Measurements from ENCODE around the gene USP12. TPM values are rescaled to one million over a fixed set of nuclear protein-coding genes. Genes with fewer than 3 reads are reported as not detected.

The USP12 gene
- total RNA-seq, 1 donor from 2014 or later, result 20.1 TPM

DNA sequence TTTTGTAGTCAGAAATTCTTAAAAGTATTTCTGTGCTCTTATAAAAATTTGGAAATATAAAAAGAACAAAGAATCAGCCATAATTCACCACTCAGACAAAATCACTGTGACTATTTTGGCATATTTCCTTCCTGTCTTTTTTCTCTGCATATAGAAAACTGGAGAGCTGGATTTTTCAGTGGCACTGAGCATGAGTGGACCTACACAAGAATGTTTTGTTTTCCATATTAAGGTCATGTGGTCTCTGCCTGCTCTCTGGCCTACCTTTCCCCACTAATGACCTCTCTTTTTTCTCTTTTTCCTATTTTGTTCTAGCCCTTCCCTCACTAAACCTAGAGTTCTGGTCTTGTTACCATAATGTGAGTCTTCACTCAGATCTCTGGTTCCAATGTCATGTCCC is 17.6 kb upstream of the USP12 start:
- ATAC-seq (no peak), DNase-seq (ENCODE audit: missing footprints) (no peak)
- intact Hi-C loops (cut with DNase I), result no loop called here

DNA sequence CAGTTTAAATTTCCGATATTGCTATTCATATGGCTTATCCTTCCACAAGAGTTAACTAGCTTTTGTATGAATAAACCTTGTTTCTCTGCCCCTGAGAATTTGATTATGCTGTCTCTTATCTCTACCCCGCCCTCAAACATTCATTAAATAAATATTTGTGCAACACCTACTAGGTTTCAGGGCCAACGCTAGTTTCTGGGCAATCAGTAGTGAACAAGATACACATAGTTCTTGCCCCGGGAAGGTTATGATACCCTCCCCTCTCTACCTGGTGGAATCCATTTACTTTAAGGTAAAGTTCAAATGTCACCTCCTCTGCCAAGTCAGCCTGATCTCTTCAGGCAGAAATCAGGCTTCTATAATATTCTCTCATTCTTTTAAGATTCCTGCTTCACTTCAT is 16.6 kb upstream of the USP12 start:
- intact Hi-C loops (cut with DNase I), result no loop called here
- DNase-seq (ENCODE audit: missing footprints) (no peak), ATAC-seq (no peak)

DNA sequence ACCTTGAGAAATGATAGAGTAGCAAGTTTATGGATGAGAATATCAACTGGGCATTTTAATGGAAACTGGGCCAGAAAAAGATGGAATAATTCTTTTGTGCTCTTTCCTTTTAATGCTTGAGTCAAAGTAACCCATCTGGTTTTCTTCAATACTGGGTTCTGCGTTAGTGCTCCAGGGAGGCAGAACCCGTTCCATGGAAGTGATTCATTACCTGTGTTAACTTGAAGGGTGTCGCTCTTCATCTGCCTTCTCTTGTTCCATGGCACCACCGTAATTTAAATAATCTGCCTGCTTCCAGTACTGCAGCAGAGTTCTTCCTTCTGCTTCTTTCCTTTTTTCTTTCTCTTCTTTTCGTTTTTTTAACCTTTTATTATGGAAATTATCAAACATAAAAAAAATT is 14.7 kb upstream of the USP12 start:
- intact Hi-C loops (cut with DNase I), result no loop called here
- no peak for DNase-seq (ENCODE audit: missing footprints)
- ATAC-seq, result no peak

DNA sequence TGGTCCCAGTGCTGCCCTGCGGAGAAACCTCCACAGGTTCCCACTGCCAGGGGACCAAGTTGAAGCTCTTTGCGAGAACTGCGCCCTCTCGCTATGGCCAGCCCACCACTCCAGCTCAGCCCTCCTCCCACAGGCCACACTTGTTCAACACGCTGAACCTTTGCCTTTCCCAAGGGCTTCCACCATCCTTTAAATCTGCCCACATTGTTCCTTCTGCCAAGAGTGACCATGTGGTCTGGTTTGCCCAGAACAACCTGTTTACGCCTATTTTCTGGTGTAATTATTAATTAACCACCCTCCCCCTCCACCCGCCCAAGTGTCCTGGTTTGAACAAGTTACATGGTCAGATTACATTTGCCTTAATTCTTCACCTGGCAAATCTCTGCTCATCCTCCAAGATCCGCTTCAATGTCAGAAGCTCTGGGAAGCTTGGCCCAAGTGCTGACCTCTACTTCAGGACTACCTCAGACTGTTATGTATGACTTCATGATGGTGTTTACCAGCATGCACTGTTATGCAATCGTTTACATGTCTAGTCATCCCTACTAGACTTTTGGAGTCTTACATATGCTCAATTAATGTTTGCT is 12.0 kb upstream of the USP12 start:
- no peak for ATAC-seq
- intact Hi-C loops (cut with DNase I), result no loop called here
- no peak for DNase-seq (ENCODE audit: missing footprints)

DNA sequence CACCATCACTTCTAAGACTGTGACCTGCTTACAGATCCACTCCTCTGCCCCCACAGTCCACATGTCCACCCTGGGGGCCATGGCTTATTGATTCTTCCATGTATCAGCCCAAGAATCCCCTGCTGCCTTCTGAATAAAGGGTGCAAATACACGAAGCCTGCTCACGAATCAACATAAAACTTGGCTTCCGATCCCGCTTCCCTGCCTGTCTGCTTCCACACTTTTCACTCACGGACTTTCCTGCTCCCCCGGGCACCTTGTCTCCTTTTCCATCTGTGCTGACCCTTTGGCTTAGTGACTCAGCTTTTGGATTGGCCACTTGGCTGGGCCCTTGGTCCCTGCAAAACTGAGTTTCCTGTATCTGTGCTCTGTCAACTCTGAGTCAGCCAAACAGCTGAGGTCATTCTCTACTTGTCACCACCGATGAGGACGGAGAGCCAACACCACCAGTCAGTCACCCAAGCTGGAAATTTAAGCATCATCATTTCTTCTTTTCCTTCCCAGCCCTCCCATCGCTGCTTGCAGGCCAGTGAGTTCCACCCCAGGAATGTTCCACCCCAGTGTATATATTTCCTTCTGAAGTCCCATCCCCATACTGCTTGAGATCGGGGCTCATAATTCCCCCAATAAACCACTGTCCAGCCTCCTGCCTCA is 11.4 kb upstream of the USP12 start:
- intact Hi-C loops (cut with DNase I), result no loop called here
- ATAC-seq (peak; percentile 97), DNase-seq (ENCODE audit: missing footprints) (peak; percentile 69)

DNA sequence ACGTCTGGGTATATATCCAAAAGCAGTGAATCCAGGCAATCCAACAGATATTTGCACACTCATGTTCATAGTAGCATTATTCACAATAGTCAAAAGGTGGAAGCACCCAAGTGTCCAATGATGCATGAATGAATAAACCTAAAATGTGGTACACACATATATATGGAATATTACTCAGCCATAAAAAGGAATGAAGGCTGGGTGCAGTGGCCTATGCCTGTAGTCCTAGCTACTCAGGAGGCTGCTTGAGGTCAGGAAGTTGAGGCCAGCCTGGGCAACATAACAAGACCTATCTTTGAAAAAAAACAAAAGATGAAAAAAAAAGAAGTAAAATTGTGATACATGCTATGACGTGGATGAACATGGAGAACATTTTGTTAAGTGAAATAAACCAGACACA is 10.4 kb upstream of the USP12 start:
- ATAC-seq (no peak), DNase-seq (ENCODE audit: missing footprints) (no peak)
- intact Hi-C loops (cut with DNase I), result no loop called here

DNA sequence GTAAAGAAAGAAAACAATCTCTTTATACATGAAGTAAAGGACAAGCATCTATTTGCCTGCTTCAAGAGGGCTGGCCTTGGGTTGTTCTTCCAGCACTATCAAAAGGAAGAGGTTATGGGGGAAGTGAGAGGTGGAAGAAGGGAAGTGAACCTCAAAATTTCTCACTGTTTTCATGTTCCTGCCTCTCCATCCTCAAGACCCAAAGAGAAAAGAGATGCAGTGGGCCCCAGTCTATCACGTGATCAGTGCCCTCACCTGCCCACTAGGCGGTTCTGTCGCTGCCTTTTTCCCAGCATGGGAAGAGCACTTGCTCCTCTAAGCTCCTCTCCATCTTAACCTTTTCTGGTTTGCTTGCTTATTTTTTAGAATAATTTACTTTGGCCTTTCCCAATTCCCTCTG is 6.2 kb upstream of the USP12 start:
- intact Hi-C loops (cut with DNase I), result loop anchor here (10.0 kb wide), 1 partner anchor 267 kb away; no protein-coding TSS in a partner anchor
- DNase-seq (ENCODE audit: missing footprints) (no peak), ATAC-seq (no peak)

DNA sequence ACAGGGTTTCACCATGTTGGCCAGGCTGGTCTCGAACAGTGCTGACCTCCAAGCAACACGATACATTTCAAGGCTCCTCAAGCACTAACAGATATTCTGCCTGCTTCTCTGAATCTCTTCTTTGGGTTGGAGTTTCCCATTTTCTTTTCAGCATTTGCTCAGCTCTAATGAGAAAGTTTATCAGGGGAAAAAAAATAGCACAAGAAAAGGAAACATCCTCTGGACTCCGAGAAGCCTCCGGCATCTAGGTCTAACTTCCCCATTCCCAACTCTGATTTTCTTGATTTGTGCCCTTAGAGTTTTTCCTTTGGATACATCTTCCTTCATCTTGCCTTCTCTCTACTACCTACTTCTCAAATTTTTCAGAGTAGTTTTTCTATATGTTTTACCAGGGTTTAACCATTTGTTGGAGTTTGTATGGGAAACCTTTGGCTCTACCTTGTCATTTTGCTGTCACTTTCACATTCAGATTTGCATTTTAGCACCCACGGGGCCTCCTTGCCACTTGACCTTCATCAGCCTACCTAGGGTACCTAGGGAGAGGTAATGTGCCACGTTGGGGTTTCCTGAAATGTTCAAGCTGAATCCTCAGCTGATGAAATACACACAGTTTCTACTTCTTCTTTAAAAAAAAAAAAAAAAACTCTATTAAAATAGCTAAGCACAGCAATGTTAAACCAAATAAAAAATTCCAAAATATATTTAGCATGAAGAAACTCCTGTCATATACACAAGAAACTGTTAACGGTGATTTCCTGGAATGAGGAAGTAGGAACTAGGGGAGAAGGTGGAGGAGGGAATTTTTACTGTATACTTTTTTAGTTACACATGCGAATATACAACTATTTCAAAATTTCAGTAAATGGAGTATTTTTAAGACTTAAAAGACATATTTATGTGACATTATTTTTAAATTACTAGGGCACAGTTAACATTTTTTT is 5.1 kb upstream of the USP12 start:
- DNase-seq (ENCODE audit: missing footprints) (no peak), ATAC-seq (no peak)
- intact Hi-C loops (cut with DNase I), result loop anchor here (10.0 kb wide), 1 partner anchor 268 kb away; no protein-coding TSS in a partner anchor

DNA sequence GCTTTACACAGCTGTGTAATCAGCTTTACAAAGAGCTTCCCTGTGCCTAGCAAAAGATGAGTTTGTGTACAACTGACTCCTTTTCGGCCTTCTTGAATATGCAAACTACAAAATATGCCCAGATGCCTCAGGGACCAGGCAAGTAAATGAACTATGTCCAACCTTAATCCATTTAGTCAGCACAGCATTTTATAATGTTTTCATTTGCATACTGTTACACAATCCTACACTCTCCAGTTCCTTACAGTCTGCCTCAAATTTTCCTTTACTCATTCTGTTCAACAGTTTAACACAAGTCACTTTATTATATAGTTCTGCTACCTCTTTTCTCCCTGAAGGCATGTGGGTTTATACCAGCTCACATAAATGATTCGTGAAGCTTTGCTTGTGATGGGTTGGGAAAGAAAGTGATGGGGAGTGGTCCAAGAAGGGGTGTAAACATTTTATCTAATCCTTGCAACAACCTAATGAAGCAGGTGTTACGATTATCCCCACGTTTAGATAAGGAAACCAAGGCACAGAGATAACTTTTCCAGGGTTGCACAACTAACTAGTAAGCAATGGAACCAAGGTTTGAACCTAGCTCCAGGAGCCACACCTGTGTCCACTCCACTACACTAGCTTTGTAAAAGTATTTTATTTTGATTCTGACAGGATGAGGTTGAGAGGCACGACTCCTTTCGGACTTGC is 3.3 kb upstream of the USP12 start:
- intact Hi-C loops (cut with DNase I), result loop anchor here (10.0 kb wide), 1 partner anchor 270 kb away; no protein-coding TSS in a partner anchor
- ATAC-seq (no peak), DNase-seq (ENCODE audit: missing footprints) (no peak)

DNA sequence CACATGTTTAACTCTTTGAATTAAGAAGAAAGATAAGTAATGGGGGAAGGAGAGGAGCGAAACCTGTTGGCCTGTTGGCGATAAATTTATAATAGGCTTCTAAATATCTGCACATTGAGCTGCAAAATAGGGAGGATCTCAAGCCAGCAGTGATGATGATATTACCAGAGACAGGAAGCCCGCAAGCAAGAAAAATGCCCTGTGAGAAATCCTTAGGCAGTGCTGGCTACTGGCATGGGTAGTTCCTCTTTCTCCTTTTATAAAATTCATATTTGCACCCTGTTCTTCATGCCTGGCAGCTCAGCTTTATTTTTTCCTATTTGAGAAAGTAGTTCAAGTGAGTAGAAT is 858 bp upstream of the USP12 start:
- intact Hi-C loops (cut with DNase I), result loop anchor here (1.0 to 10.0 kb wide), 2 partner anchors 78 to 272 kb away; no protein-coding TSS in a partner anchor
- ATAC-seq (no peak), DNase-seq (ENCODE audit: missing footprints) (no peak)

DNA sequence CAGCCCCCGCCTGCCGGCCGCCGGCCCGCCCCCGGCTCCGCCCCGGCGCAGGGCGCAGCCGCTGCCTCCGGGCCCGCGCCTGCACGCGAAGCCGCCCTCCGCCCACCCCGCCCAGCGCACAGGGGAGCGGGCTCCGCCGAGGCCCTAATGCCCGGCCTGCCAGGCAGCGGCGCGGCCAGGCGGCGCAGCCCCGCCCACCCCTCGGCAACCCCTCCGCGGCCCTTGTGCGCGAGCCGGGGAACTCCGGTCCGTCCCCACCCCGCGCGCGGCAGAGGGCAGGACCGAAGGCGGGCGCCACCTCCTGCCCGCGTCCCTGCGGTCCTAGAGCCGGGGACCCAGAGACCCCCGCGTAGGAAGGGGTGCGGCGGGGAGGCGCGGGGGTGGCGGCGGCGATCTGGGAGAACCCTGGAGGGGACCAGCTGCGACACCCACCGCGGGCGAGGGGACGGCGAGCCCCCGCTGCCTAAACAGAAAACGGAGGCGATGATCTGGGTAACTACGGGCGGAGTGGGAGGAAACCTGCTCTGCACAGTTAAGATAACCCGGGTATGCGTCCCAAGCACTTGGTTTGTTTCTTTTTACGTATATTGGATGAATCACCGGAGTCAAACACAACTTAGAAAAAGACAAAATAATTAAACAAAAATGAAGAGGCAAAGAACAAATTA is 350 bp upstream of the USP12 start:
- peak; percentile 96 for DNase-seq (ENCODE audit: missing footprints)
- ATAC-seq, result peak; percentile 99
- intact Hi-C loops (cut with DNase I), result loop anchor here (1.0 to 10.0 kb wide), 3 partner anchors 78 to 273 kb away; no protein-coding TSS in a partner anchor

DNA sequence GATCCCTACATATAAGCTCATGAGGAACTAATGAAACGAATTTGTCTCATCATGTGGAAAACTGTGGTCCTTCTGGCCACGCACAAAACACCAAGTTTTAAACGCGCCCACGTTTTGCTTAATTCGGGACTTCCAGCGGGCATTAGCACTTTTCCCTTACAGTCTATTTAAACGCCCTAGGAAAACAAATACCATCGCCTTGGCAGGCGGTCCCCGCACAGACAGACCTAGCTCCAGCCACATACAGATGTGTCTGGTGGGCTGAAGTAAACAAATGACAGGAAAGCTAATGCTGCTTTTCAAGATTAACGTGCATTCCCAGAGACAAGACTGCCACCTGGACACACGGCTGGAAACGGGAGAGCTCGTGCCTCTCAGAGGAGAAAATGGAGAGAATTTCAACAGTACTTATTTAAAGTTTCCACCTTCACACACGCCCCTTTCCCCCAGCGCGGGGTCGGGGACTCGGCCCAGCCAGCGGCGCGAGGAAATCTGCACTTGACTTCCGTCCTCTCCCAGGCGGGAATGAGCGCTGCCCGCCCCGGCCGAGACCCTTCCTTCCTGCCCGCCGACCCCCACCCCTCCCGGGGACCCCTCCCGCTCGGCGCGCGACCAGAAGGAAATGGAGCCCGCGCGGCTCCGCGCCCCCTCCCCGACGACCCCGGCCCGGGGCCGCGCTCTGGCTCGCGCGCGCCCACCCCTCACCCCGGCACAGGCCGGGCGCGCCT is 931 bp downstream of the USP12 start:
- DNase-seq (ENCODE audit: missing footprints), result peak; percentile 69
- ATAC-seq, result no peak
- intact Hi-C loops (cut with DNase I), result loop anchor here (2.0 to 10.0 kb wide), 2 partner anchors 186 to 274 kb away; no protein-coding TSS in a partner anchor

DNA sequence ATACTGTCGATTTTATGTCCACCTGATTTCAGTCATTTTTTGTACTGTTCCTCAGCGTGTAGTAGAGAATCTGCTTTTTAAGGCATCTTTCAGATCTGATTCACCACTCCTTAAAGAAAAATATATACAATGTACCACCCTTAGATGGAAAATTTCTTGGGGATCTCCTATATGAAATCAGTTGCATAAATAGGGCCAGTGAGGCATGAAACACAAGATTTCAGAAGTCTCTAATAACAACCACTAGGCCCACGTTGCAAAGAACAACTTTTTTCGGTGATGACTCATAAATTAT is 1.4 kb downstream of the USP12 start:
- intact Hi-C loops (cut with DNase I), result loop anchor here (2.0 to 10.0 kb wide), 2 partner anchors 185 to 275 kb away; no protein-coding TSS in a partner anchor
- DNase-seq (ENCODE audit: missing footprints), result no peak
- ATAC-seq, result no peak

DNA sequence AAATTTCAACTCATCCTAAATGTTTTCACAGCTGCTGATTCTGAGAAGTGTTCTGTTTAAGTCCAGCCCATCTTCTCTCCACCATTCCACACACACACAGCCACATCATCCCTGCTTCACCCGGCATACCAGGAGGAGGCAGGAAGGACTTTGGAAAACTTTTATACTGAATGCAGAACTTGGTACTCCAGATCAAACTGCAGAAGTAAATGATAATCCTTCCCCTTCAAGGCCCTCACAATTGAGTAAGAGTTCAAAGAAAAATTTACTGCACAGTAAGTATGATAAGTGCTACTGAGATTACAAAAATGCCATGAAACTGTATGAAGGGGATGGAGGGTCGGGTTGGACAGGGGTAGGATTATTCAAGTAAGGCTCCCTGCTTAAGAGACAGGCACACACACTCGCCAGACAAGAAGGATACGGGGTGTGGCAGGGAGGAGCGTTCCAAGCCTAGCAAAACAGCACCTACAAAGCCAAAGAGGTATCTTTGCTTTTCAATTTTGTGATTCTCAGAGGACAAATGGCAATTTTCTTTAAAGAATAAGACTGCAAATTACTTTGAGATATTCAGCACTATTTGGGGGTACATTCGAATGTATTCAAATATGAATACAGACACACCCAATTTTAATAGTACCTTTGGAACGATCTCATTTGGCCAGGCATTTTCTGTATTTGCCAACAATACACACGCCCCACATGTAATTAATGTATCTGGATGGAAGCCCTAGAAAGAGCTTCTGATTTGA is 2.5 kb downstream of the USP12 start:
- intact Hi-C loops (cut with DNase I), result loop anchor here (5.0 kb wide), 1 partner anchor 37 kb away; no protein-coding TSS in a partner anchor
- ATAC-seq (no peak), DNase-seq (ENCODE audit: missing footprints) (no peak)

DNA sequence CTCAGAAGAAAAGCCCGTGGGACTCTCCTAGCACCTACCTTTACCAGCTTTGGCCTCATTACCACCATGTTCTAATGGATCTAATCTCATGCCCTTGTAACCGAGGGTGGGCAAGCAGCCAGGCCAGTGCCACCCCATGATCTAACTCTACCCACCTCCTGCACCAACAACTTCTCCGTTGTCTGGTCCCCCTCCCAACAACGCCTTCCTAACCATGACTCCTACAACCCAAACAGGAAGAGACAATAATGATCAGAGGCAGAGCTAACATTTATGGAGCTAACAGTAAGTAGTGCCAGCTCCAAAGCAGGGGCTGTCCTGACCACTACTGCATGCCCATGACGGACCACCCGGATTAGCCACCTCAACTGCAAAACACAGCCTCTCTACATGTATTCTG is 3.5 kb downstream of the USP12 start:
- ATAC-seq (no peak), DNase-seq (ENCODE audit: missing footprints) (no peak)
- intact Hi-C loops (cut with DNase I), result loop anchor here (5.0 kb wide), 1 partner anchor 36 kb away; no protein-coding TSS in a partner anchor

DNA sequence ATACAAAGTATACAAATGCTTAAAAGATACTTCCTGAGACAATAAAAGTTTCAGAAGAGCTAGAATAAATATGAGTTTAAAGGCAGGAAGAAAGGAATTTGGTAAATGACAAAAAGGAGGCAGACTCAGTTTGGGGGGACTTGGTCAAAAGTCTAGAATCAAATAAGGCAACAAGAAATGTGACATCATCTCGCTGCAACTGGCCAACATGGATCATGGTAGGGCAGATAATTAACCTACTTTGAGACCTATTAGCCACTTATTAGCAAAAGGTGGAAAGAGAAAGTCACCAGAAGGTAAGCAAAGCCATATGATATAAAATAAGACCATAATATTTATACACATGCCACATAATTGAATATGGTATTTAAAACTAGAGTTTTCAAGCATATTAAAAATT is 5.3 kb downstream of the USP12 start:
- DNase-seq (ENCODE audit: missing footprints), result no peak
- ATAC-seq, result no peak
- intact Hi-C loops (cut with DNase I), result loop anchor here (5.0 kb wide), 1 partner anchor 34 kb away; no protein-coding TSS in a partner anchor

DNA sequence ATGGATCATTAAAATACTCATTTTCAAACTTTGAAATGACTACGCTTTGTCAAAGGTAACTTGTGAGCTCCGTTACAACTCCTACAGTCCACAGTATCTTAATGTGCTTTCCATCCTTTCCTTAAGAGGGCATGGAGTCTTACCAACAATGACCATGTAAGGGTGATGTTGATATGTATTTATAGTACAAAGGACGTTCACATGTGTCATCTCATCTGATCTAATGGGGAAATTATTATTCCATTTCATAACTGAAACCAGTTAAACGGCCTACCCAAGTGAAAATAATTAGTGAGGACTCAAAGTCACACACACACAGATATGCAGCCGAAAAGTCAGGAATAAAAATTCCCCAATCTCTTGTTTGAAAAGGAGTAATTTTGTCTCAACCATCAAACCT is 9.6 kb downstream of the USP12 start:
- intact Hi-C loops (cut with DNase I), result no loop called here
- ATAC-seq (no peak), DNase-seq (ENCODE audit: missing footprints) (no peak)

Measured in Right ventricle myocardium inferior (tissue), 1 donor.